Activated CD8-positive, alpha-beta memory T cell treated with anti-CD3 and anti-CD28 coated beads, Interleukin-2, amount 50 U/mL, for 48 hours (primary cell): ENCODE results near the gene NCKAP5.

Experiments used
- DNase-seq: peaks from one replicate; pipeline ENCODE4 v3.0.0-alpha.2; 2020

NCKAP5 gene

GRCh38 chr2:132766573-132766972 lies 801.7 kb downstream of the NCKAP5 start:
- no peak for DNase-seq

GRCh38 chr2:132761437-132761836 lies 806.8 kb downstream of the NCKAP5 start:
- DNase-seq = no peak

DNA sequence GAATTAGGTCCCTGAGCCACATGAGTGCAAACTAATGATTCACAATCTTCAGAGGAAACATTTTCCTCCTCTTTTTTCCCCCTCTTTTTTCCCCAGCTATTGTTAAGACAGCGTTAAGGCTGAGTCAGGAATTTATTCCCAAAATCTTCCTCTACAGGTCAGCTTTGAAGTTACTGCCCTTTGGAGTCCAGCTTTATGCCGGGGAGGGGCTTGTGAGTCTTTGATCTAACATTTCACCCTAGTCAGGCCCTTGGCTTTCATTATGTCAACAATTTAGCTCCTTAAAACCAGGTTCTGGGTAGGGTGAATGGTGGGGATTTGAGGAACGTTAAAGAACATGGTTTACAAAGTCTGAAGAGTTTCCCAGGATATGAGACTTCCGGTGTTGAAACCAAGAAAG lies 807.3 kb downstream of the NCKAP5 start:
- no peak for DNase-seq

DNA sequence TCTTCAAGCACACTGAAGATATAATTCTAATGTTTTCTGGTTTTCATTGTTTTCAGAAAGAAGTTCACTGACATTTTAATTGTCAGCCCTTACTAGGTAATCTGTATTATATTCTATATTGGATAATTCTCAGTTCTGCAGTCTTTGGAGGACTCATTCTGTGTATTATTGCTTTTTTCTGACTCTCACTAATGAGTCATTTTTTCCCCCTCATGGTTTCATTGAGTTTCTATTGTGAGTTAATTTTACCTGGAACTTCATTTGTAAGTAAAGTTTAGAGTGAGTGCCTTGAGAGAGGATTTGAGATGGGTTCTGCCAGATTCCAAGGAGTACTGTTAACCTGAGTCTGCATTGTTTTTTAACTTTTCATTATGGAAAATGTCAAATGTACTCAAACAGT lies 807.9 kb downstream of the NCKAP5 start:
- DNase-seq = no peak

- DNase-seq = no peak
Observed at GRCh38 chr2:132758995-132759394, 809.3 kb downstream of the NCKAP5 start.

GRCh38 chr2:132757676-132758075 lies 810.6 kb downstream of the NCKAP5 start:
- DNase-seq = no peak

GRCh38 chr2:132757002-132757589 lies 811.2 kb downstream of the NCKAP5 start:
- no peak for DNase-seq

- no peak for DNase-seq
Observed at GRCh38 chr2:132754867-132755472, 813.3 kb downstream of the NCKAP5 start.

DNA sequence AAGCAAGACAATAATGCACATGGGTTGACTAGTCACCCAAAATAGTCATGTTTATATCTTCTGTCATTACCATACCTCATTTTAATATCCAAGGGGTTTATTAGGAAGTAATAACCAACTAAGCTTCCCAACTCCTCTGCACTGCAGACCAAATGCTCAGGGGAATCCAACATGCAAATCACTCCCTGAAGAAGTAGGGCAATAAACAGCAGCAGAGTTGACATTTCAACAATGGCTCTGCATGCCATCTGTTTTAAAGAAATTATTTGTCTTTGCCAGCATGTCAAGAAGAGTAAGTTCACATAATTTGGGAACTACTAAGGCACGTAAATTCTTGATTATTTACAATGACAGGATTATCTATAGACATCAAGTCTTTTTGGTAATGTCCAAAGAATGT lies 813.9 kb downstream of the NCKAP5 start:
- no peak for DNase-seq

- no peak for DNase-seq
Observed at GRCh38 chr2:132752421-132753206, 815.6 kb downstream of the NCKAP5 start.

DNA sequence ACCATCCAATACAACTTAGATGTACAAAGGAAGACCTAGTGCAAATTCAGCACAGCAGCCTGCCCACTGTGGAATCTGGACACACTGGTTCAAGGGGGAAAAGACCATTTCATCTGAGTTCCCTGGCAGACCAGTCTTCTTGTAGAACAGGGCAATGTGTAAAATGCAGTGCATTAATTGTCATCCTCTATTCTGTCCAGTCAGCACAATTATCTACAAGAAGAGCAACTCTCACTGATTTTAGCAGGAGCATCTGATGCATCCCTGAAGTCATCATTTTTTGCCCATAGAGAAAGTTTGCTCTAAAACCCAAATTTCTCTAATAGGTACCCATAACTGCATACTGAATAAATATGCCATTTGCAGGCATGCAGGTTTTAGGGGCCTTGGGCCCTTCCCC lies 816.4 kb downstream of the NCKAP5 start:
- DNase-seq = no peak

DNA sequence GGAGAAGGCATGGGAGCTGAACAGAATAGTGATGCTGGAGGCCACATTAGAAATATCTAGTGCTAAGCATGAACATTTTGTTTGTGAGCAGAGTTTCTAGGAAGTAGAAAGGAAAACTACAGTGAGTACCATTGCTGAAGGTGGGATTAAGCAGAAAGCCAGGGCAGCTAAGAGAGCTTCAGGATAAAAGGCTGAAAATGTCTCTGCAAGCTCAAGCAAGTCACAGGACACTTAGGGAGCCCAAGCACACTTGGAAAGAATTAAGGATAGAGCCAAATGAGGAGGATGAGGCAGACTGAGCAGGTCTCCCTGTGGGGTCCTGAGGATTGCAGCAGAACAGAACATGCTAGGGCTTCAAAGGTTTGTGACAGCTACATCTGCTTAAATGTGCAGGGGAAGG lies 817.7 kb downstream of the NCKAP5 start:
- no peak for DNase-seq

DNA sequence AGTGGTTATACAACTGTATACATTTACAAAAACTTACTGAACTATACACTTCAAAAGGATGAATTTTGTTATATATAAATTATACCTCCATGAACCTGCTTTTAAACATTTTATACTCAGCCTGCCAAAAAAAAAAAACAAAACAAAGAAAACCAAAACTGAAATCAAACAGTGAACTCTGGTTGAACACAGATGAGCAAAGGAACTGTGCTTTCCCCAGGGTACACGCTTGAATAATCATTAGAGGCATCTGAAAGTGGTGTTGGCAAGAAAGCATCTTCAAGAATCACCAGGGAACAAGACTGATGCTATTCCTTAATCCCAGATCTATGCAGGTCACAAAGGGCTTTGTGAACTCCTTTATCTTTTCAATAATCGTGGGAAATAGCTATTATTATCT lies 821.2 kb downstream of the NCKAP5 start:
- DNase-seq = no peak

DNA sequence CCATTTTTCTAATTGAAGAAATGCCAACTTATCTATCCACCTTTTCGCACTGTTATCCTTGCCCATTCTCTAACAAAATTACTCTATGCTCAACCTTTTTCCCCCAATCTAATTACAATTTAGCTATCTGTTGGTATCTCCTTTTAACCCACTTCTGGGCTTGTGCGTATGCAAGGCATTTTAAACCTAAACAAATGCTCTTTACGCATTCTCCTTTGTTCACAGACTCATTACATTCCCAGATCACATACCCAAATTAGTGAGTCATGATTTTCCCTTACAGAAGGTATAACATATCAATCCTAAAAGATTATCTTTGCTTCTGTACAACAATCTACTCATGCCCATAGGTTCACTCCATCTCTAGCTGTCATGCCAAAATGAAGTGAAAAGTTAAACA lies 826.5 kb downstream of the NCKAP5 start:
- DNase-seq = no peak

GRCh38 chr2:132740081-132740720 lies 828.1 kb downstream of the NCKAP5 start:
- DNase-seq = no peak

DNA sequence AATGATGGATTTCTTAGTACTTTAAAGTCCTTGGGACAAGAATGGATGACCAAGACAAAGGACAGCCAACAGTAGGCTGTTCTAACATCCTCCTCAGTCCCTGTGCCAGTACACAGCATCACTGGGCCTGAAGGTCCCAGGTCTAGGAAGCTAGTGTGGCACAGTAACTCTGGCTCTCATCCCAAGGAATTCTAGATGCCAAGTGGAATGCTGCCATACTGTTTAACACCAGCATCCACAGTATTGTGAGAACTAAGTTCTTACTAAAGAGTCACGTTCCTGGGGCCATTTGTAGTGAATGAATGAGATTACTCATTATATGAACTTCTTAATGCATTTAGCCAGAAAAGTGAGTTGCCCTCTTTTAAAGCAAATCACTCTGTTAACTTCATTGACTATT lies 830.0 kb downstream of the NCKAP5 start:
- no peak for DNase-seq

DNA sequence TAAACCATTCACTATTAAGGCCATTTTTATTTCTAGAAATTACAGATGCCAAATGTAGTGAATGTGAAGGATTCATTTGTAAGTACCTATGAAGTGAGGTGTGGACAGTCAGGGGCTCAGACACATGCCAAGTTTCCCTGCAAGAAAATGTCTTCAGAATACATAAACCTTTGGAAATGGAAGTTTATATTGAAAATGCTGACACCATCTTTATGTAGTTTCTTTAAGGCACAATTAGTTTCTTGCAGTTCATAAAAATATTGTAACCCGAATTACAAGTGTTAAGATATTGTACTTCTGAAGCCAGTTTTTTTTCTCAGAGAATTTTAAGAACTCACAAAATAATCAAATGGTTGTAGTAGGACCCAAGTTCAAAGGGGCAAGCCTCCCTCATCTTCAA lies 832.2 kb downstream of the NCKAP5 start:
- no peak for DNase-seq

- DNase-seq = no peak
Observed at GRCh38 chr2:132734961-132735360, 833.3 kb downstream of the NCKAP5 start.

- DNase-seq = no peak
Observed at GRCh38 chr2:132733094-132733493, 835.2 kb downstream of the NCKAP5 start.

DNA sequence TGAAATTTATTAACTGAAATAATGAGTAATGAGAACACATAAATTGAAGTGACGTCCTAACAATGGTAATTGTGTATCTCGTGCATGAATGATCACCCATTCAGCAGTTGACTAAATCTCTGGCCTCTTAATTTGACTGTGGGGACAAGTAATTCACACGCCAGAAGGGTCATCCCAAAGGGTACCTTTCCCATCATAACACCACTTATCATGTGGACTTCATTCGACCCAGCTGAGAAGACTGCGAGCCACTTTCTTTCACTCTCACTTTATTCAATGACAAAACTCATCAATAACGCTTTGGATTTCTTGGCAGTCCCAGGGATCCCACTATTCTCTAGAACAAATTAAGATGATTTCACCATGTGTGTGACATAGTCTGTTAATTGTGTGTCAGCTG lies 835.6 kb downstream of the NCKAP5 start:
- no peak for DNase-seq

GRCh38 chr2:132731441-132731840 lies 836.8 kb downstream of the NCKAP5 start:
- no peak for DNase-seq

- DNase-seq = no peak
Observed at GRCh38 chr2:132730611-132731010, 837.7 kb downstream of the NCKAP5 start.

DNA sequence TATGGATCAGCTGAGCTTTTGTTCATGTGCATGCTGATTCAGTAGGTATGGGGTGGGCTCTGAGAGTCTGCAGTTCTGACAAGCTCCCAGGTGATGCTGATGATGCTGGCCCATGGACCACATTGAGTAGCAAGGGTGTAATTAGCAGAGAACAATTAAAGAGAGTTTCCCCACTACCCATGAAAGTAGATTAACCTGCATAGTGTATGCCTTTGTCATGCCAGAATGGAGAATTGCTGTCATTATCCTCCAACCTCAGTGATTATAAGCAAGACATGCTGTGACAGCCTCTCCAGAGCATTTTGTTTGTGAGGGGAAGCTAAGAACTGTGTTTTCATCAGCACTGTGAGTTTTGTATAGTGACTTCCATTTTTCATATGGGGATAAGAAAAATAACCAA lies 838.7 kb downstream of the NCKAP5 start:
- DNase-seq = no peak

DNA sequence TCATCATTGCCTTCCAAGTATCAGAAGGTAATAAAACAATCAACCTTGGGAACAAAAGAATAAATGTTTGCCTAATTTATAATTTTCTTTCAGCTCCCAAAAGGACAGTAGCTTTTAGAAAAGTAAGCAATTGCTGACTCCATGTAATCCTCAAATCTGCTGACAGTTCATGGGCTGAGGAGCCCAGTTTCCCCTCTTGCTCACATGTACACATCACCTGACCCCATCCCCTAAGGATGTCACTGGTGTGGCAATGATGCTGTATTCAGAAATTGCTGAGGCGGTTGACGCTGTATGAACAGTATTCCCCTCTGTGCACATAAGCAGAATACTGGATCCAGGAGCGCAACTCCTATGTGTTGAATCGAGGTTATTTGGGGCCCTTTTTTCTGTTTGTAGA lies 842.1 kb downstream of the NCKAP5 start:
- no peak for DNase-seq
